Ureter (tissue), 1 donor: ENCODE measurements around the gene COL1A2. TPM values are rescaled to one million over a fixed set of nuclear protein-coding genes. Genes with fewer than 3 reads are reported as not detected.

Experiments
- DNase-seq: peaks from one replicate; pipeline ENCODE4 v3.0.0-alpha.2; 2020; ENCODE audit warnings: low spot score
- total RNA-seq: library from RNA; stranded (reverse); gene quantifications from one replicate; pipeline ENCODE4 v1.2.4, GENCODE V29; 2023
- donor health status: DM: yes; HTN: yes; CAD: no.

COL1A2 gene
- total RNA-seq, 1 donor from 2014 or later: 231 TPM

DNA sequence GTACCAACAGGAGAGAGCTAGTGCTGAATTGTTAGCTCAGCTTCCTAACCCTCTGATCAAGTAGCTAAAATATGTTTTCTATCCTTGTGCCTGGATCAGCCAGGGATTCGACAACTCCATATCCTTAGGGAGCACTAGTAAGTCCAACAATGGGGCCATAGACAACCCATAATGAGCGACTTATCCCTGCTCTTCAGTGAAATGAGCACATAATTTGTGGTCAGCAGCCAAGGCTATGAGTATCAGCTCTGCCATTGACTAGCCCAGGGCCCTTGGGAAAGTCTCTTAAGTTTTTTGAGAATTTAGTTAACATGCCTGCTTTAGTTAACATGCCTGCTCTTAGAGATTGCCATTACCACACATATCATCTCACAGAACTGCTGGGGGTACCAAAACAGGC, 39.3 kb downstream of the COL1A2 start:
- no peak for DNase-seq

DNA sequence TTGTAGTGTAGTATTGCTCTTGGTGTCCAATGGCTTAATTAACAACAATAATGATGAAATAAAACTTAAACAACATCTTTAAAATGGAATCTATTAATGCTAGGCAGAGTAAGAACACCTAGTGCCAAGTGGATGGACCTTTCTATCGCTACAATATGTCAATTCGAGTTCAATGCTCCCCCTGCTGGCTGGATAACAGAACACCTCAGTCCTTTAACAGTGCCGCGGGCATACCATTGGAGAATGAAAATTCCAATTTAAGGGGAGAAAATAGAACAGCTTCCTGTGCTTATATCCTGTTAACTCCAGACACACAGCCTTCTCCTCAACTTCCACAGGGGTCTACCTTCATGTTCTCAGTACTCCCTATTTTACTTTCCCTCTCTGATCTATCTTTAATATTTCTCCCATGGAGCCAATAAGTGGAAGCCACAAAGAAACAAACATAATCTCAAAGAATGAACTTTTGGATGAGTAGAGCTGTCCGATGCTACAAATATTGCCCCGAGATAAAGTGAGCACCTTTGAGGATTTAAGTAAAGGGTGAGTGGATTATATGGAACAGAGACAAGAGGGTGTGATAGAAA, 41.4 kb downstream of the COL1A2 start:
- DNase-seq: peak; percentile 75

DNA sequence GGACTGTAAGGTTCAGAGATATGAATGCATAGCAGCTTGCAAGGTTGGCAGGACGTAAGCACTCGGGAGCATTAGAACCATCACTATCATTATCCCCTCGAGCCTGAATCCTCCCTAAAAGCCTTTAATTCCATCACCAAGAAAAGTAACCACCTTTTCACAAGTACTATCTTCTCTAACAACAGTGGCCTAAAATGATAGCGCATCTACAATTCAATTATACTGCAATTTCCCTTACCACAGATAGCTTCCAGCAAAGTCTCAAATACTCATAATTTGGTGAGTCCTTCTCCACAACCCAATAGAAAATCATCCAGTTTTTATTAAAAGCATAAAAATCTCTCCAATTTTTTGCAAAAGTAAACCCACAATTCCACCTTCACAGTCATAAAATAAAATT, 42.0 kb downstream of the COL1A2 start:
- DNase-seq: no peak

DNA sequence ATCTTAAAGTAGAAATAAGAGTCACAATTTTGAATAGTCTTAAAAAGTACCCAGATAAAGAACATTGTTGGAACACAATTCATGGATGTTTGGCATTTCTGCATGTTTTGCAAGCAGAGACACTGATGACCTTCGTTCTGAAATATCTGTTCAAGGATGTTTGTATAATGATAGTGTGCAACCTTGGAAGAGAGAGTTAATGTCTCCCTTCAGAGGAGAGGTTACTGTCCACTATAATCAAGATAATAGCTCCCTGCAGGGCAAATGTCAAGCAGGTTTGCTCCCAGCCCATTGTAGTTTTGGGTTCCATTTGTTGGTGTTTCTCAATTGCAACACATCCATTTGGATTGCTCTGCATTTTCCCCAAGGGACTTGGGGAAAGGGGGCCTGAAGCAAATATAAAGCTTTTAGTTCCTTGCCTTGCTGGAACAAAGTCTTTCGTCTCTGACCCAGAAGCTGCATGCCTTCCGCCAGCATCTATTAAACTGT, 45.2 kb downstream of the COL1A2 start:
- no peak for DNase-seq

- no peak for DNase-seq
Observed at GRCh38 chr7:94440451-94441039, 45.9 kb downstream of the COL1A2 start.

DNA sequence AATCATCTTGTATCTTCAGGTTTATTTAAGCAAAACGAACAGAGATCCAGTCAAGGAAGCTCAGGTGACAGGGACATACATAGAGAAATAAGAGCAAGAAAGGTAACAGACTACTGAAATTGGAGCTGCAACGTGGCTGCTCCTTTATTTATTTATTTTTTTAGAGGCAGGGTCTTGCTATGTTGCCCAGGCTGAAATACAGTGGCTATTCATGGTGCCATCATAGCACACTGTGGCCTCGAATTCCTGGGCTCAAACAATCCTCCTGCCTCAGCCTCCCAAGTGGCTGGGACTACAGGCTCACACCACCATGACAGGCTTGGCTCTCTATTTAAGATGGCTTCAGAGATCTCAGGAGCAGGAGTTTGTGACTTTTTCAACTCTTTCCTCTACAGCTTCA, 46.4 kb downstream of the COL1A2 start:
- no peak for DNase-seq

DNA sequence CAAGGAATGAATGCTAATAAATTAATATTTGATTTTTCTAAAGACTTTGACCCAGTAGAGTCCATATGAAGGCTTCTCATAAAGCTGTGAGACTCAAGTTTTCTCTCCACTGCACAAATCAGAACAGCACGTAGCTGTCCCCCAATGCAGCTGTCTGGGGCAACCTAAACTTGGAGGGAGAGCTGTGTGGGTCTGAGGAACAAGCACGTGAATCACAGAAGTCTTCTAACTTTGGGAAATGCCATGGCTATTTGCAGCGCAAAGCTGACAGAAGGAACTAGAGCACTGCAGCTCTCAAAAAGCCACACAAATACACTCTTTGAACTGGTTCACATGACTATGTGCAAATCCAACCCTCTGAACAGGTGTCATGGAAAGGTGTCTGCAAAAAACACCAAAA, 47.9 kb downstream of the COL1A2 start:
- DNase-seq: no peak

- DNase-seq: no peak
Observed at GRCh38 chr7:94444813-94445212, 50.1 kb downstream of the COL1A2 start.

- no peak for DNase-seq
Observed at GRCh38 chr7:94445696-94446194, 51.0 kb downstream of the COL1A2 start.

- DNase-seq: no peak
Observed at GRCh38 chr7:94446308-94446707, 51.6 kb downstream of the COL1A2 start.

GRCh38 chr7:94449151-94449725, 54.5 kb downstream of the COL1A2 start:
- DNase-seq: no peak

DNA sequence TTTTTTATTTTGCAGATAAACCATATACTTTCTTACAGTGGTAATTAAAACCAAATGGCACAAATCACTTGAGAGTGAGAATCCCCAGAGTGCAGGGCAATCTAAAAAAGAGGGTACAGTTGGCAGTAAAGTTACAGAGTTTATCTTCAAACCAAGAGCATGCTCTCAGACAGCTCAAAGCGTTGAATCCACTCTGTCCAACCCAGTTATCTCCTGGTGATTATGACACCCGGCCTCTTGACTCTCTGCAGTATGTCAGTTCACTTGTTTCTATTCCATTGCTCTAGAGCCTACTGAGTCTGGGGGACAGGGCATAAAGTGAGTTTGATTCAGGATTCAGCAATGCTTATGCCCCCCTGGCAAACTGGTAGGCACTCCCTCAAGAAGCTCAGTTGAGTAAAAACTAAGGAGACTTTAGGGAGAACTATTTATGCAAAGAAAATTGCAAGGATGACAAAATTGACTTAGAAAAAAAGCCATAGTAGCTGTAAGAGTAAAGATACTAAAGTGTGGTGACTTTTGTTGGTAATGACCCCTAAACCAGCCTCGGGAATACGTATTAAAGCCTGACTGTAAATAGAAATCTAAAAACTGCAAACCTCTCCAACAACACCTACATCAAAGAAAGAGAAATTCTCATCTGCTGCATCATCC, 55.5 kb downstream of the COL1A2 start:
- DNase-seq: no peak

DNA sequence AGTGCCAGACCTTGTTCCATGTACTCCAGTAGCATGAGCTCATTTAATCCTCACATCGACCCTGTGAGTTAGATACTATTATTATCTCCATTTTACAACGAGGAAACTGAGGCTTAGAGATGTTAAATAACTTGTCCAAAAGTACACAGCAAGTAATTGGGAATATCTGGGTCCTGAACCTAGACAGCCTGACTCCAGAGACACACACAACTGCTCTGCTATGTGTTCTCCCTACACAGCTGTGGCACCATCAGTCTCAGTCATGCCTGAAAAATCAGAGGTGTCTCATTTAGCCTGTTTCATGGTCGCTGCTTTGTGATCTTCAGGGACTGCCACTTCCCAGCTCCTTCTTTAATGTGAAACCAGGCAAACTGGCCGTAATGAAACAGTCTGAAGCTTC, 56.5 kb downstream of the COL1A2 start:
- DNase-seq: no peak

DNA sequence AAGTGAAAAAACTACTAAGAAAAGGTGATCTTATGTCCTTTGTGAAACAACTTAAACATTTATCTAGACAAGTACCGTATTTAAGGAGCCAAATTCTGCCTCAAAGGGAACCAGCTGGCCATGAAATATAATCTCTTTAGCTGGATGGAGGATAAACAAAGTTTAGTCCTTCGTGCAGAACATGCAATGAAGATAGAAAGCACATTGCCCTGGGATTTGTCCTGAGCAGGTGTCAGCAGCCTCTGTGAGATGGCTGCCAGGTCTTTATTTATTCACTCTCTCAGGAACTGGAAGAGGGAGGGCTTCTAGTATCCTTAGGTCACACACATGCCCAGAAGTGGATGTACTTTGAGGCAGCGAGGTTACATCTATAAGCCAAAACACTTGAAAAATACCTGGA, 57.5 kb downstream of the COL1A2 start:
- DNase-seq: no peak

GRCh38 chr7:94453898-94454297, 59.2 kb downstream of the COL1A2 start:
- DNase-seq: no peak

DNA sequence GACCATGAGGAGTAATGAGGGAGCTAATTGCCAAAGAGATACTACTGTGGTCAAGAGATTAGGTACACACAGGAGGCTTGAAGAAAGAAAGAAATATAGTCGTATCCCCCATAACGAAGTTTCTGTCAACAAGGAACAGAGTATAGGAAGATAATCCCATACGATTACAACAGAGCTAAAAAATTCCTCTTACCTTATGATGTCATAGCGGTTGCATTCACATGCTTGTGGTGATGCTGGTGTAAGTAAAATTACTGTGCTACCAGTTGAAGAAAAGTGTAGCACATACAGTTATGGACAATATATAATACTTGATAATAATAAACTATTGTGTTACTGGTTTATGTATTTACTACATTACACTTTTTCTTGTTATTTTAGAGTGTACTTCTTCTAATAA, 63.3 kb downstream of the COL1A2 start:
- DNase-seq: no peak

- DNase-seq: no peak
Observed at GRCh38 chr7:94466516-94466915, 71.8 kb downstream of the COL1A2 start.

GRCh38 chr7:94471604-94472003, 76.9 kb downstream of the COL1A2 start:
- DNase-seq: no peak

DNA sequence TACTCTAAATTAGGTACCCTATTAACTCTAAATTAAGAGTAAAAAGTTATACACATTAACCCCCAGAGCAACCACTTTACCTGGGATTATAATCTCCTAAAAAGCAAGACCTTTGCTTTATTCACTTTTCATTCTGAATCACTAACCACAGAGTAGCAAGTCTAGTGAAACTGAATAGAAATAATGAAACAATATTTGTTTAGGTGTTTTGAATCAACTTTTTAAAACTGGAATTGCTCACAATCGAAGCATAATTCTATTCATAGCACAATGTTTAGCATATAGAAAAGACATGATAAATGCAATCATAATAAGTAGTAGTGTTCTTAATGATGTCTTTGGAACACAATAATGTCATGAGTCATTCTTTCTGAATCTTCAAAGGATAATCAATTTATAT, 77.9 kb downstream of the COL1A2 start:
- no peak for DNase-seq

DNA sequence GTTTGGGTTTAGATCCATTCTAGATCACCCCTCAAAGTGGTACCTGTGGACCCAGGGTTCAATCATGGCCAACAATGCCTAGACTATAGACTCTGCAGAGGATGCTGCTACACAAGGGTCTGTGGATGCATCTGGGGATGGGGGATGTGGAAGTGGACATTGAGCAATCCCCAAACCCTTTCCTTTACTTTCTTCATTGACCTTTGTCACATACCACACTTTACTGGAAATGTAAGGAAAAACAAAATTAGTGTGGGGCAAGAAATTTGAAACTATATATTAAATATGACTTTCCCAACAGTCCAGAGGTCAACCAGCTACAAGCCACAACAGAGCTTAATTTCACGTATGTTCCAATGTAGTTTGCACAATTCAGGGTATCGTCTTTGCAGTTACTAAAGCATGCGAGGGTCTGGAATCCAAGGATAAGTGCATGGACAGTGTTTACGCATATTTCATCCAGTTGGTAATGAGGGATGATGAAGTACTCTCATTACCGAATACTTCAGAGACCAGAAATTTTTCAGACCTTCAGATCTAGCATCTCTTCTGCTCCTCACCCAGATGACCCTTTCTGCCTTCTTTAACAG, 81.7 kb downstream of the COL1A2 start:
- no peak for DNase-seq

GRCh38 chr7:94477878-94478277, 83.2 kb downstream of the COL1A2 start:
- DNase-seq: no peak

DNA sequence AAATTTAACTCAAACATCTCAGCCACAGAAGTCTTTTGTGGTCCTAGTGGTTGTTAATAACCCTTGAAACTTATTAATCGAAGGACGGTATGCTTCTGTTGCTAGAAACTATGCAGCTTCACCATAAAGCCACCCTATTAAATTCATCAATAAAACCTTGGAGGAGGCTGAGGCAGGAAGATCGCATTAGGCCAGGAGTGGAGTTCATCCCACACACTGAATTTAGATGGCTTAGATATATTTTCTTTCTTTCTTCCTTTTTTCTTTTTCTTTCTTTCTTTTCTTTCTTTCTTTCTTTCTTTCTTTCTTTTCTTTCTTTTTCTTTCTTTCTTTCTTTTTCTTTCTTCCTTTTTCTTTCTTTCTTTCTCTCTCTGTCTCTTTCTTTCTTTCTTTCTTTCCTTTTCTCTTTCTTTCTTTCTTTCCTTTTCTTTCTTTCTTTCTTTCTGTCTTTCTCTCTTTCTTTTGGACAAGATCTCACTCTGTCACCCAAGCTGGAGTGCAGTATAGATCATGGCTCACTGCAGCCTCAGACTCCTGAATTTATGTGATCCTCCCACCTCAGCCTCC, 84.0 kb downstream of the COL1A2 start:
- no peak for DNase-seq
